Caco-2 (cell line): ENCODE data around the gene ZNF324. TPM values are rescaled to one million over a fixed set of nuclear protein-coding genes. Genes with fewer than 3 reads are reported as not detected.

ENCODE experiments used
- BruUV-seq: library from RNA; stranded (reverse); fragments of 400-500 nt; replicated peaks from 2 replicates; lab custom pipeline; 2021; lab: Mats Ljungman, UMichigan
- CTCF ChIA-PET: fragments of 300-600 bp; sonication (Branson Sonifier 250); formaldehyde crosslinking; loops from one replicate; lab custom pipeline; 2022; ENCODE audit warnings: antibody characterized with exemption; lab: Charles Lee
- POLR2A ChIA-PET: fragments of 300-600 bp; sonication (Branson Sonifier 250); formaldehyde crosslinking; loops from one replicate; lab custom pipeline; 2022; ENCODE audit warnings: antibody characterized with exemption; lab: Charles Lee
- DNase-seq, 2 experiments: peaks; one replicate each; pipeline versions ENCODE4 v3.0.0 to v3.0.0-alpha.2; 2020 to 2022
- H3K27me3 ChIP-seq: replicated peaks from 2 replicates; pipeline ENCODE4 v1.6.0; 2011; ENCODE audit warnings: low read length; ENCODE audit not compliant: control insufficient read depth, insufficient read depth
- H3K36me3 ChIP-seq: 2 replicates; pipeline ENCODE4 v1.5.1; 2011; ENCODE audit warnings: low read length; ENCODE audit not compliant: control insufficient read depth, insufficient read depth
- H3K4me1 ChIP-seq: fragments of 250-450 bp; sonication (Bioruptor Pico); 2 replicates; pipeline ENCODE4 v1.5.1; 2020; ENCODE audit warnings: mild to moderate bottlenecking
- H3K4me3 ChIP-seq: 2 replicates; pipeline ENCODE4 v1.5.1; 2011; ENCODE audit warnings: low read depth, mild to moderate bottlenecking, control low read depth, low read length
- H3K9me3 ChIP-seq: fragments of 250-450 bp; sonication (Bioruptor Pico); 2 replicates; pipeline ENCODE4 v1.5.1; 2020; ENCODE audit warnings: mild to moderate bottlenecking, moderate library complexity
- H3K27ac Mint-ChIP-seq: one replicate; pipeline ENCODE4 v1.8.0; 2022; ENCODE audit warnings: mixed read lengths; ENCODE audit not compliant: unreplicated experiment
- H3K27me3 Mint-ChIP-seq: one replicate; pipeline ENCODE4 v1.8.0; 2022; ENCODE audit warnings: mixed read lengths; ENCODE audit not compliant: insufficient read depth, unreplicated experiment
- H3K36me3 Mint-ChIP-seq: one replicate; pipeline ENCODE4 v1.8.0; 2022; ENCODE audit warnings: mild to moderate bottlenecking, mixed read lengths; ENCODE audit not compliant: insufficient read depth, unreplicated experiment
- H3K4me1 Mint-ChIP-seq: one replicate; pipeline ENCODE4 v1.8.0; 2022; ENCODE audit warnings: low read depth, mixed read lengths; ENCODE audit not compliant: unreplicated experiment
- H3K4me3 Mint-ChIP-seq: one replicate; pipeline ENCODE4 v1.8.0; 2022; ENCODE audit warnings: mild to moderate bottlenecking, moderate library complexity, mixed read lengths; ENCODE audit not compliant: unreplicated experiment
- H3K9me3 Mint-ChIP-seq: one replicate; pipeline ENCODE4 v1.8.0; 2022; ENCODE audit warnings: mixed read lengths; ENCODE audit not compliant: unreplicated experiment
- CTCF ChIP-seq, 2 experiments: fragments of 200-600 bp in 1 of 2; IDR thresholded peaks; 1 replicate in 1 of 2; 2 replicates in 1 of 2; pipeline versions ENCODE4 v1.5.1 to v1.8.0; 2011 to 2022; ENCODE audit warnings: antibody characterized with exemption in 1 of 2, control low read depth in 1 of 2, inconsistent platforms in 1 of 2, low read depth in 1 of 2, low read length in 1 of 2, mild to moderate bottlenecking in 1 of 2, moderate library complexity in 1 of 2; ENCODE audit not compliant: insufficient read depth in 1 of 2, severe bottlenecking in 1 of 2, unreplicated experiment in 1 of 2
- intact Hi-C: fragments of 100-400 bp; cut with micrococcal nuclease; formaldehyde crosslinking; loops from one replicate; pipeline ENCODE4 v1.10.0; 2022; ENCODE audit not compliant: unreplicated experiment
- total RNA-seq: library from RNA; stranded (reverse); gene quantifications from 2 replicates; pipeline ENCODE4 v1.2.3, GENCODE V29; 2022

ZNF324 gene
- total RNA-seq, 1 experiment from 2014 or later: 10.6 TPM

DNA sequence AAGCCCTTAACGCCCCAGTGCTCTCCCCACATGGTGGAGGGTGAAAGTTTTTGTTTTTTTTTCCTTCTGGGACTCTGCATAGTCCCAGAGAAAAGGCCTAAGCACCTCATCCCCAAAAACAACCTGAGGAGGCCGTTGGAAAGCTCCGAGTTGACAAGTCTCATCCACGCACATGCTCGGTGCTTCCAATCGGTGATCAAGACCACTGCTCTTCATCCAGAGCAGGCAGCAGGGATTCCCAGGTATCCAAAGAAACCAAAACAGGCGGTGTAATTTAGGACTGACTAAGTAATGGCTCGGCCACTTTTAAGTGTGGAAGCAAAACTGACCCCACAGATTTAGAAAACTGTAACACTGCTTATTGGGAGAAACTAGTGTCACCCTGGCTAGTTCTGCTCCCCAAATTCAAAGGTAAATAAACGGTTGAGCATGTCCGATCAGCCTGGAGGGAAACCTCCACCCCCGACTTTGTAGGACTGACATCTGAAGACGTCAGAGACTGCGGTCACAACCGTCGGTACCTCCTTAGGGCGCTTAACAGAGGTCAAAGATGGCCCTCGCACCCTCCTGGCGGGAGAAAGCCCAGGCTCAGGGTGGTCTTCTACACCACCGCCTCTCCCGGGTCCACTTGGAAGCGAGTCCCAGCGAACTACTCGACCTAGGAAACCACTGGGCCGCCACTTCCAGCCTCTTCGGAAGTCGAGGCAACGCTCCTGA lies 8.3 kb downstream of the ZNF324 start:
- no peak for TF ChIP-seq CTCF (IDR thresholded peaks at IDR 0.05; ENCODE audit: insufficient read depth in 1 of 2, low read depth in 1 of 2, low read length in 1 of 2, severe bottlenecking in 1 of 2, unreplicated experiment in 1 of 2)
- Mint-ChIP-seq H3K4me3 (peak overlapping the region; percentile 79), H3K27me3 (no peaks in the 10 kb centered on the region), H3K27ac (peak overlapping the region; percentile 85), H3K36me3 (peaks cover 42% of the 10 kb centered on the region), H3K9me3 (no peaks in the 10 kb centered on the region), H3K4me1 (no peaks in the 10 kb centered on the region)
- TSS peak; percentile 30 for BruUV-seq
- intact Hi-C loops: loop anchor here (1.0 to 2.0 kb wide), 3 partner anchors 8 to 74 kb away; partner anchors contain the start of gene ZNF324
- CTCF ChIA-PET: no interaction called here
- no peak for DNase-seq
- Histone ChIP-seq H3K9me3 (no peaks in the 10 kb centered on the region), H3K4me1 (peaks cover 5% of the 10 kb centered on the region; the same call in 1 of the 2 replicates), H3K27me3 (no peaks in the 10 kb centered on the region), H3K36me3 (peaks cover 1% of the 10 kb centered on the region; the same call in 1 of the 2 replicates), H3K4me3 (peak overlapping the region; percentile 71)
- POLR2A ChIA-PET: interaction anchor here (1.0 to 1.5 kb wide), 4 partner anchors 9 to 113 kb away, joined by 3 to 6 read pairs (median 4); partner anchors contain the start of genes TRIM28, ZNF497 and ZNF584

- peak; percentile 95 to 97 for DNase-seq
- no peaks in the 10 kb centered on the region for H3K4me1 Mint-ChIP-seq
- ChIA-PET POLR2A (interaction anchor here (1.0 to 1.5 kb wide), 4 partner anchors 10 to 113 kb away, joined by 3 to 6 read pairs (median 4); partner anchors contain the start of genes TRIM28, ZNF497 and ZNF584), CTCF (no interaction called here)
- Histone ChIP-seq H3K9me3 (no peaks in the 10 kb centered on the region), H3K4me1 (peaks cover 5% of the 10 kb centered on the region; the same call in 1 of the 2 replicates), H3K4me3 (peak within 1 kb of the TSS; percentile 71), H3K36me3 (peaks cover 1% of the 10 kb centered on the region; the same call in 1 of the 2 replicates), H3K27me3 (no peaks in the 10 kb centered on the region)
- no peaks in the 10 kb centered on the region for H3K9me3 Mint-ChIP-seq
- no peaks in the 10 kb centered on the region for H3K27me3 Mint-ChIP-seq
- TF ChIP-seq CTCF (IDR thresholded peaks at IDR 0.05; ENCODE audit: insufficient read depth in 1 of 2, low read depth in 1 of 2, low read length in 1 of 2, severe bottlenecking in 1 of 2, unreplicated experiment in 1 of 2): no peak
- H3K36me3 Mint-ChIP-seq: peaks cover 42% of the 10 kb centered on the region
- H3K4me3 Mint-ChIP-seq: peak within 1 kb of the TSS; percentile 79
- peak within 1 kb of the TSS; percentile 85 for H3K27ac Mint-ChIP-seq
- no TSS peak for BruUV-seq
- intact Hi-C loops: loop anchor here (1.0 to 2.0 kb wide), 3 partner anchors 9 to 75 kb away; partner anchors contain the start of gene ZNF324
Observed at GRCh38 chr19:58475714-58476497, 9.0 kb downstream of the ZNF324 start, which contains the start of gene ZNF446. ZNF446 (plus strand) TSS chr19:58476352; CDS start chr19:58477219, 867 bp downstream.
